Sigmoid colon (tissue), 7 donors: Measurements from ENCODE around the gene MAP3K20. TPM values are rescaled to one million over a fixed set of nuclear protein-coding genes. Genes with fewer than 3 reads are reported as not detected.

ENCODE experiments used
- DNase-seq: peaks from one replicate; pipeline ENCODE4 v3.0.0-alpha.2; 2019
- H3K27ac ChIP-seq, 4 donors: fragments of 200-600 bp; sonication (generic); one replicate each; pipeline ENCODE4 v1.5.1; 2016 to 2019; ENCODE audit warnings: mild to moderate bottlenecking in 1 of 4
- H3K27me3 ChIP-seq, 3 donors: fragments of 200-600 bp; sonication (generic); one replicate each; pipeline ENCODE4 v1.5.1; 2019; ENCODE audit warnings: mild to moderate bottlenecking in 1 of 3
- H3K36me3 ChIP-seq, 4 donors: fragments of 200-600 bp; sonication (generic); one replicate each; pipeline ENCODE4 v1.5.1; 2016 to 2019
- H3K4me1 ChIP-seq, 4 donors: fragments of 200-600 bp; sonication (generic); one replicate each; pipeline ENCODE4 v1.5.1; 2017 to 2019
- H3K4me3 ChIP-seq, 4 donors: fragments of 200-600 bp; sonication (generic); one replicate each; pipeline ENCODE4 v1.5.1; 2017 to 2019; ENCODE audit warnings: mild to moderate bottlenecking in 2 of 4, moderate library complexity in 1 of 4
- H3K9me3 ChIP-seq, 4 donors: fragments of 200-600 bp in 3 of 4; sonication (generic) in 3 of 4; one replicate each; pipeline versions ENCODE4 v1.5.1 to v1.6.1; 2013 to 2019
- EP300 ChIP-seq, 4 donors: sonication (generic); formaldehyde crosslinking; IDR thresholded peaks; one replicate each; pipeline ENCODE4 v1.6.1; 2017; ENCODE audit warnings: antibody characterized with exemption in 4 of 4
- POLR2A ChIP-seq, 2 donors: fragments of 450-650 bp; IDR thresholded peaks; one replicate each; pipeline ENCODE4 v1.6.1; 2016; ENCODE audit warnings: antibody characterized with exemption in 2 of 2, mild to moderate bottlenecking in 2 of 2, moderate library complexity in 2 of 2
- POLR2AphosphoS5 ChIP-seq, 4 donors: sonication (generic); formaldehyde crosslinking; IDR thresholded peaks; one replicate each; pipeline ENCODE4 v1.6.1; 2017; ENCODE audit warnings: antibody characterized with exemption in 4 of 4
- WGBS, 2 donors: extraction: QIAGEN DNeasy Blood & Tissue Kit; methylation state at CpG; one replicate each; pipeline ENCODE4 v1.1.7; 2013; 5-methylcytosine and 5-hydroxymethylcytosine counted together
- intact Hi-C: fragments of 100-400 bp; cut with DNase I; formaldehyde crosslinking; loops from one replicate; pipeline ENCODE4 v1.15.1; 2023
- polyA plus RNA-seq, 3 donors: library from polyadenylated mRNA; stranded (reverse); fragments of 200-250 nt; gene quantifications; one replicate each; pipeline ENCODE4 v1.2.3, GENCODE V29; 2013
- total RNA-seq, 4 donors: library from RNA; depleted of rRNA; stranded (reverse); fragments of >200 nt; gene quantifications; one replicate each; pipeline ENCODE4 v1.1.0, GENCODE V29; 2016
- TF ChIP-seq, protein P1 (sequence below), 4 experiments: fragments of 450-650 bp in 3 of 4; fragments of 200-600 bp in 1 of 4; IDR thresholded peaks; one replicate each; pipeline ENCODE4 v1.5.1; 2016 to 2019; ENCODE audit warnings: antibody characterized with exemption in 4 of 4, mild to moderate bottlenecking in 3 of 4, moderate library complexity in 2 of 4
- donor health status: healthy with polysubstance abuse.
- donor health status: Bipolar disorder and iron deficiency.
- donor health status: healthy.

Gene MAP3K20
- total and polyA plus RNA-seq, 7 donors, result 6.2 to 255 (median 189) TPM

DNA sequence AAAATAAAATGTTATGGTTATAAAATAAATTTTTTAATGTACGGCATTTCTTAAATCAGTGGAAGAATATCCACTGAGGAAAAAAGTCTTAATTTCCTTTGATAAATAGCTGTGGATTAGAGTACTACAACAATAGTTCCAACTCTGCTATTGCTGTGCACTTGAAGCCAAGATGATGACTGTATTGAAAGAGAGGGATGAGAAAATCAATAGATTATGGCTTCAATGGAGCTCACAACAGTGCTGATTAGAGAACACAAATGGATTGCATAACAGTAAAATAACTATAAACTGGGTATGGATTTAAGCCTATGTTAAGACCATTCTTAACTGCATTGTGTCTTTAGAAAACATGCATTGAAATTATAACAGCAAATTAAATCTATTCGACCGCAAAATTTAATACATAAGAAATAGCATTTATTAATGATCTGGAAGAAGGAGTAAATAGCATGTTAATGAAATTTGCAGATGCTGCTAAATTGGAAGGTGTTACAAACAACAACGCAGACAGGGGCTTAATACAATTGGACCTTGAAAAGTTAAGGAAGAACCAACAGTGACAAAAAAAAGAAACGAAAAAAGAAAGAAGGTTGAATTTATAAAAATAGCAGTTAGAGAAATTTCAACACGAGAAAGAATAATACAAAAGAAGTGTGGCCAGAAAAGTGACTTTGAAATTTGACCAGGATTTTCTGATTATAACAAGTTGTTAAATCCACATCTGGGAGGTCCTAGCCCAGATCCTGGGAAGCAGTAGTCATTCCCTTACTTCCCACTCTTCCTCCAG lies 8.6 kb upstream of the MAP3K20 start:
- DNase-seq, result no peak
- Histone ChIP-seq H3K27me3 (no peaks in the 10 kb centered on the region), H3K27ac (no peak overlapping the region), H3K4me3 (no peak overlapping the region), H3K36me3 (no peaks in the 10 kb centered on the region), H3K4me1 (no peaks in the 10 kb centered on the region), H3K9me3 (no peaks in the 10 kb centered on the region)
- 84 to 96% methylated on average over 6 of the region's 6 CpGs for WGBS, 2 donors
- TF ChIP-seq, protein P1, sequence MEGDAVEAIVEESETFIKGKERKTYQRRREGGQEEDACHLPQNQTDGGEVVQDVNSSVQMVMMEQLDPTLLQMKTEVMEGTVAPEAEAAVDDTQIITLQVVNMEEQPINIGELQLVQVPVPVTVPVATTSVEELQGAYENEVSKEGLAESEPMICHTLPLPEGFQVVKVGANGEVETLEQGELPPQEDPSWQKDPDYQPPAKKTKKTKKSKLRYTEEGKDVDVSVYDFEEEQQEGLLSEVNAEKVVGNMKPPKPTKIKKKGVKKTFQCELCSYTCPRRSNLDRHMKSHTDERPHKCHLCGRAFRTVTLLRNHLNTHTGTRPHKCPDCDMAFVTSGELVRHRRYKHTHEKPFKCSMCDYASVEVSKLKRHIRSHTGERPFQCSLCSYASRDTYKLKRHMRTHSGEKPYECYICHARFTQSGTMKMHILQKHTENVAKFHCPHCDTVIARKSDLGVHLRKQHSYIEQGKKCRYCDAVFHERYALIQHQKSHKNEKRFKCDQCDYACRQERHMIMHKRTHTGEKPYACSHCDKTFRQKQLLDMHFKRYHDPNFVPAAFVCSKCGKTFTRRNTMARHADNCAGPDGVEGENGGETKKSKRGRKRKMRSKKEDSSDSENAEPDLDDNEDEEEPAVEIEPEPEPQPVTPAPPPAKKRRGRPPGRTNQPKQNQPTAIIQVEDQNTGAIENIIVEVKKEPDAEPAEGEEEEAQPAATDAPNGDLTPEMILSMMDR (IDR thresholded peaks at IDR 0.05), result no peak
- no peak for TF ChIP-seq EP300 (IDR thresholded peaks at IDR 0.05)
- no peak for TF ChIP-seq POLR2A (IDR thresholded peaks at IDR 0.05)
- TF ChIP-seq POLR2AphosphoS5 (IDR thresholded peaks at IDR 0.05), result no peak
- intact Hi-C loops, result no loop called here

DNA sequence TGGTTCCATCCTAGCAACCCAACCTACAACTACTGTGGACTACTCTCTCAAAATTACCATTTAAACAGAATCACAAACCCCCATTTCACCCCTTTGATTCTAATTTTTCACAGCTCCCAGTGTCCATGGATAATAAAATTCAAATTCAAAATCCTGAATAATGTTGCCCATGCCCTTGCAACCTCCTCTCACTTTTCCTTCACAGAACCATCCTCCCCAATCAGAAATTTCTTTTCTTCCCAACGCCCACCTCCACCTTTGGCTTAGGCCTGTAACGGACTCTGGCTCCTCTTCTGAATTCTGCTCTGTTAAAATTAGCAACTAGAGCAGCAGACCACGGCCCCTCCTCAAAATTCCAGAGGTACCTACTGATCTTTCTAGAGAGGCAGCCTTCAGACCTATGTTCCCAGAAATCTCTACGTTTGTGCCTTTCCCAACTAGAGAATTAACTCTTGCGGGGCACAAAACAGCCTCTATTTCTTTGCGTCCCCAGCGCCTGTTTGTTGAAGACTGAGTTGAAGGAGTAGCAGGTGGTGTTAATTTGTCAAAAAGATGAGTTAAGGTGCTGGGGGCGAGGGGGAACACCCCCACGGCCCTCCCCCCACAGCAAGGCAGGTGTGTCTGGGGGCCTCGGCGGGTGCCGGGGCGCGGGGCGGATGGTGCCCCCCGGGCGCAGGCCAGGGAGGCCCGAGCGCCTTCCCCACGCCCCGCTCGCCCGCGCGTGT lies 428 bp upstream of the MAP3K20 start:
- Histone ChIP-seq H3K27ac (peak overlapping the region; percentile 91 to 99 (median 96)), H3K36me3 (no peaks in the 10 kb centered on the region), H3K4me3 (peak overlapping the region; percentile 54 to 92 (median 76)), H3K4me1 (peaks cover 0 to 46% (median 35%) of the 10 kb centered on the region in 4 donors), H3K27me3 (no peaks in the 10 kb centered on the region), H3K9me3 (no peaks in the 10 kb centered on the region)
- TF ChIP-seq POLR2AphosphoS5 (IDR thresholded peaks at IDR 0.05) (no peak), EP300 (IDR thresholded peaks at IDR 0.05) (no peak), POLR2A (IDR thresholded peaks at IDR 0.05) (no peak)
- TF ChIP-seq, protein P1 (IDR thresholded peaks at IDR 0.05), result no peak
- DNase-seq, result no peak
- intact Hi-C loops, result loop anchor here (1.0 to 2.0 kb wide), 2 partner anchors 46 to 135 kb away; no protein-coding TSS in a partner anchor
- 8 to 10% methylated on average over 25 of the region's 25 CpGs for WGBS, 2 donors

DNA sequence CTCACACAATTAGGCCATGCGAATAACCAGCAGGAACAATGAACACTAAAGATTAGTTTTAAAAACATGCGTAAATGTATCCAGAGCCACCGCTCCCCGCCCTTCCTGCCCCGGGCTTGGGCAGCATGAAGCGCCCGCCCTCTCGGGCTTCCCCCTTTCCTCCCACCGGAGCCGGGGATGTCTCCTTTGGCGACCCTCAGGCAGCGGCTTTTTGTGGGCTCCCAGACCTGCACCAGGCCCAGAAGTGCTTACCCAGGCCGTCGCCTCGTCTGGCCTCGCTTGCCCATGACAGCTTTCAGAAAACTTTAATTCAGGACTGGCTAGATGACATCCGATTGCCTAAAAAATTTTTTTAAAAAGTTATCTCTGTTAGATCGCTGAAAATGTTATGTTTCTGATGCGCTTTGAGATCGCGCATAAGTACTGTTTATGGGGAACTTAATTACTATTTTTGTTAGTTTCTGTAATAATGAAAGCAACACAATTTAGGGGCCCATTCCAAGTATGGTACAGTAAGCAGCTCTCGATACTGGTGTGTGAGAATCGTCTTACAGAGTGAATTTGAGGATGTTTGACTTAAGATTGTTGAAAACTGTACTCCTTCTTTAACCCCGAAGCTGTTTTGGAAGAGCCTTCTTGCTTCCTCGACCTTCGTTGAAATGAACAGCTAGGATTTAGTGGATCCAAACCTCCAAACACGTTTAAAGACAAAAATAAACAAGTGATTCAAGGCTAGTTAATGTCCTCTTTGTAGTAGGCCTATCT lies 1.1 kb downstream of the MAP3K20 start:
- DNase-seq, result peak; percentile 74
- 2 to 6% methylated on average over 27 of the region's 27 CpGs for WGBS, 2 donors

DNA sequence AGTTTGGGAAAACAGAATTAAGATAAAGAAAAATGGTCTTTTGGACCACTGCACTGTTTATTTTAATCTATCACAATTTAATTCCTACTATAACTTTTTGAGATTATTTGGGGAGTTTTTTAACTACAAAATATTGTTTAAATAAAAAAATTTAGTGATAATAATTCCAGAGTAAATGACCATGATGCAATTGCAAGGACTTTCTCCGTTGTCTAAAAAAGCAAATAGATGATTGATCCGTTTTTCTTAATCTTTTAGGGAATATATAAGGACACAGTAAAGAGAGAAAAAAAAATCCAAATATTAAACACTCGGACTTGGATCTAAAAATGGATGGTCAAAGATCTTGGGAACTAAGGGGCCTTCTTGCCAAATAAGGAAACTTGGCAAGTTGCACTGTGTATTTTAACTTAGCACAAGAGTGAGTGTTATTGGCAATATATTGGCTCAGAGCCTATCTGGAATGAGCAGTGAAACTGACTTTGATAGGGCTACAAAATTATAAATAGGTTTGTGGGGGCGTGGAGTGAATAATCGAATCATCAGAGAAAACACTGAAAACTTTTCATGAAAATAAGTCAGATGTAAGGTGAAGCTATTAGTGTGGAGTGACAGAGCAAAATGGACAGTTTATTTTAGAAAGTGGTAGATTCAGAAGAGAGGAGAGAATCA lies 2.0 kb downstream of the MAP3K20 start:
- H3K27me3 ChIP-seq, result no peaks in the 10 kb centered on the region
- intact Hi-C loops, result no loop called here
- peak overlapping the region; percentile 91 to 99 (median 96) for H3K27ac ChIP-seq
- peak in 1 of 4 donors; percentile 13 for TF ChIP-seq POLR2AphosphoS5 (IDR thresholded peaks at IDR 0.05)
- TF ChIP-seq, protein P1 (IDR thresholded peaks at IDR 0.05), result no peak
- 20 to 51% methylated on average over 5 of the region's 5 CpGs for WGBS, 2 donors
- no peak for DNase-seq
- H3K9me3 ChIP-seq, result no peaks in the 10 kb centered on the region
- no peaks in the 10 kb centered on the region for H3K36me3 ChIP-seq
- H3K4me3 ChIP-seq, result peak overlapping the region; percentile 54 to 92 (median 76)
- H3K4me1 ChIP-seq, result peaks cover 0 to 55% (median 41%) of the 10 kb centered on the region in 4 donors

More for the DNA sequence above, 1.1 kb downstream of the MAP3K20 start:
- peaks cover 0 to 55% (median 40%) of the 10 kb centered on the region in 4 donors for H3K4me1 ChIP-seq
- H3K9me3 ChIP-seq, result no peaks in the 10 kb centered on the region
- H3K4me3 ChIP-seq, result peak overlapping the region; percentile 54 to 92 (median 76)
- TF ChIP-seq POLR2A (IDR thresholded peaks at IDR 0.05) (no peak), POLR2AphosphoS5 (IDR thresholded peaks at IDR 0.05) (peak in 3 of 4 donors; percentile 4 to 31 (median 9))
- peak overlapping the region; percentile 91 to 99 (median 96) for H3K27ac ChIP-seq
- intact Hi-C loops, result no loop called here
- H3K36me3 ChIP-seq, result no peaks in the 10 kb centered on the region
- no peaks in the 10 kb centered on the region for H3K27me3 ChIP-seq
